Mesenchymal stem cell (in vitro differentiated cells and primary cell): Measurements from ENCODE around the gene MN1.

ENCODE experiments used
- DNase-seq: peaks from one replicate; pipeline ENCODE4 v3.0.0-alpha.2; 2013
- H2AFZ ChIP-seq: one replicate; pipeline ENCODE4 v1.6.1; 2013; ENCODE audit warnings: low read depth, mild to moderate bottlenecking, control low read depth, inconsistent platforms, low read length, moderate library complexity
- H2AK5ac ChIP-seq: 2 replicates; pipeline ENCODE4 v1.6.1; 2013; ENCODE audit warnings: low read length, moderate library complexity, mild to moderate bottlenecking, inconsistent platforms; ENCODE audit not compliant: severe bottlenecking
- H2BK120ac ChIP-seq: one replicate; pipeline ENCODE4 v1.6.1; 2013; ENCODE audit warnings: low read depth, mild to moderate bottlenecking, inconsistent platforms, low read length, moderate library complexity
- H2BK12ac ChIP-seq, 2 experiments: one replicate each; pipeline ENCODE4 v1.6.1; 2013; ENCODE audit warnings: inconsistent platforms in 2 of 2, low read length in 2 of 2, mild to moderate bottlenecking in 2 of 2, moderate library complexity in 2 of 2, control low read depth in 1 of 2
- H2BK15ac ChIP-seq: one replicate; pipeline ENCODE4 v1.6.1; 2013; ENCODE audit warnings: mild to moderate bottlenecking, low read depth, inconsistent platforms; ENCODE audit not compliant: poor library complexity, severe bottlenecking
- H2BK5ac ChIP-seq: 2 replicates; pipeline ENCODE4 v1.6.1; 2013; ENCODE audit warnings: low read depth, mild to moderate bottlenecking, low read length, control low read depth, inconsistent platforms; ENCODE audit not compliant: poor library complexity, severe bottlenecking
- H3K14ac ChIP-seq, 2 experiments: one replicate each; pipeline ENCODE4 v1.6.1; 2013; ENCODE audit warnings: inconsistent platforms in 2 of 2, low read length in 2 of 2, control low read depth in 1 of 2, mild to moderate bottlenecking in 1 of 2, moderate library complexity in 1 of 2
- H3K18ac ChIP-seq, 2 experiments: one replicate each; pipeline ENCODE4 v1.6.1; 2013; ENCODE audit warnings: inconsistent platforms in 2 of 2, low read length in 2 of 2, control low read depth in 1 of 2, low read depth in 1 of 2, mild to moderate bottlenecking in 1 of 2
- H3K23ac ChIP-seq, 2 experiments: one replicate each; pipeline ENCODE4 v1.6.1; 2013; ENCODE audit warnings: inconsistent platforms in 2 of 2, low read length in 2 of 2, mild to moderate bottlenecking in 2 of 2, moderate library complexity in 2 of 2, control low read depth in 1 of 2
- H3K27ac ChIP-seq: 2 replicates; pipeline ENCODE4 v1.5.1; 2013; ENCODE audit warnings: mild to moderate bottlenecking, moderate library complexity, low read length, control low read depth, inconsistent platforms; ENCODE audit not compliant: poor library complexity, severe bottlenecking
- H3K27me3 ChIP-seq, 2 experiments: 2 replicates each; pipeline versions ENCODE4 v1.6.1 to v1.7.0; 2013; ENCODE audit warnings: low read length in 2 of 2, mild to moderate bottlenecking in 2 of 2, moderate library complexity in 2 of 2, control low read depth in 1 of 2, inconsistent platforms in 1 of 2; ENCODE audit not compliant: control insufficient read depth in 1 of 2, insufficient read depth in 1 of 2
- H3K36me3 ChIP-seq, 2 experiments: 2 replicates each; pipeline versions ENCODE4 v1.6.1 to v1.7.0; 2013; ENCODE audit warnings: low read length in 2 of 2, control low read depth in 1 of 2, inconsistent platforms in 1 of 2, low read depth in 1 of 2, mild to moderate bottlenecking in 1 of 2; ENCODE audit not compliant: insufficient read depth in 2 of 2, control insufficient read depth in 1 of 2
- H3K4ac ChIP-seq, 2 experiments: one replicate each; pipeline ENCODE4 v1.6.1; 2013; ENCODE audit warnings: inconsistent platforms in 2 of 2, low read length in 2 of 2, mild to moderate bottlenecking in 2 of 2, moderate library complexity in 2 of 2, control low read depth in 1 of 2, low read depth in 1 of 2
- H3K4me1 ChIP-seq: 2 replicates; pipeline ENCODE4 v1.6.1; 2013; ENCODE audit warnings: low read depth, low read length, control low read depth; ENCODE audit not compliant: control insufficient read depth, insufficient read depth
- H3K4me2 ChIP-seq: 2 replicates; pipeline ENCODE4 v1.6.1; 2013; ENCODE audit warnings: low read length, mild to moderate bottlenecking, inconsistent platforms; ENCODE audit not compliant: poor library complexity, severe bottlenecking
- H3K4me3 ChIP-seq, 2 experiments: 2 replicates each; pipeline versions ENCODE4 v1.5.1 to v1.7.0; 2013; ENCODE audit warnings: low read length in 2 of 2, mild to moderate bottlenecking in 2 of 2, control low read depth in 1 of 2, low read depth in 1 of 2; ENCODE audit not compliant: insufficient read depth in 1 of 2
- H3K79me1 ChIP-seq: replicated peaks from 2 replicates; pipeline ENCODE4 v1.6.1; 2013; ENCODE audit warnings: mild to moderate bottlenecking, control low read depth, low read length, inconsistent platforms; ENCODE audit not compliant: poor library complexity, severe bottlenecking
- H3K9ac ChIP-seq: 2 replicates; pipeline ENCODE4 v1.7.0; 2013; ENCODE audit warnings: mild to moderate bottlenecking, low read length, moderate library complexity
- H3K9me3 ChIP-seq: 2 replicates; pipeline ENCODE4 v1.7.0; 2013; ENCODE audit warnings: mild to moderate bottlenecking, low read length; ENCODE audit not compliant: control insufficient read depth
- H4K8ac ChIP-seq: one replicate; pipeline ENCODE4 v1.6.1; 2013; ENCODE audit warnings: inconsistent platforms, mild to moderate bottlenecking, low read length, moderate library complexity
- H4K91ac ChIP-seq: one replicate; pipeline ENCODE4 v1.6.1; 2013; ENCODE audit warnings: mild to moderate bottlenecking, low read length, inconsistent platforms
- WGBS: methylation state at CpG from one replicate; pipeline ENCODE4 v1.1.7; 2013; ENCODE audit warnings: mixed read lengths; 5-methylcytosine and 5-hydroxymethylcytosine counted together

MN1 gene

GRCh38 chr22:27740202-27740748 lies 61.3 kb downstream of the MN1 start:
- Histone ChIP-seq H2AK5ac (no peak overlapping the region), H3K79me1 (no peaks in the 10 kb centered on the region), H4K8ac (no peak overlapping the region), H2BK5ac (no peak overlapping the region), H3K9ac (no peak overlapping the region), H2BK12ac (no peak overlapping the region), H3K4ac (no peak overlapping the region), H2BK15ac (no peak overlapping the region), H3K18ac (no peak overlapping the region), H3K14ac (no peak overlapping the region), H3K9me3 (peaks cover 6% of the 10 kb centered on the region), H3K23ac (no peak overlapping the region), H3K4me3 (no peak overlapping the region), H4K91ac (no peak overlapping the region), H3K27ac (no peak overlapping the region), H2AFZ (no peak overlapping the region), H3K36me3 (no peaks in the 10 kb centered on the region), H3K4me2 (no peak overlapping the region), H3K27me3 (peaks cover 0 to 9% of the 10 kb centered on the region in 2 experiments), H3K4me1 (no peaks in the 10 kb centered on the region), H2BK120ac (no peak overlapping the region)
- no peak for DNase-seq
- 85% methylated on average over 3 of the region's 3 CpGs for WGBS

GRCh38 chr22:27737521-27737920 lies 64.0 kb downstream of the MN1 start:
- no peaks in the 10 kb centered on the region for H3K79me1 ChIP-seq
- no peak overlapping the region for H3K18ac ChIP-seq
- no peaks in the 10 kb centered on the region for H3K36me3 ChIP-seq
- no peak overlapping the region for H3K4ac ChIP-seq
- H3K14ac ChIP-seq: no peak overlapping the region
- 92% methylated on average over 2 of the region's 4 CpGs for whole genome bisulfite sequencing
- H2AFZ ChIP-seq: no peak overlapping the region
- no peak overlapping the region for H3K9ac ChIP-seq
- no peak overlapping the region for H2BK120ac ChIP-seq
- no peak overlapping the region for H4K91ac ChIP-seq
- DNase-seq: no peak
- no peak overlapping the region for H3K23ac ChIP-seq
- peaks cover 6% of the 10 kb centered on the region for H3K9me3 ChIP-seq
- H3K4me3 ChIP-seq: no peak overlapping the region
- H4K8ac ChIP-seq: no peak overlapping the region
- no peaks in the 10 kb centered on the region for H3K4me1 ChIP-seq
- H2BK15ac ChIP-seq: no peak overlapping the region
- peaks cover 0 to 9% of the 10 kb centered on the region in 2 experiments for H3K27me3 ChIP-seq
- no peak overlapping the region for H2BK5ac ChIP-seq
- no peak overlapping the region for H2AK5ac ChIP-seq
- H3K27ac ChIP-seq: no peak overlapping the region
- no peak overlapping the region for H2BK12ac ChIP-seq
- no peak overlapping the region for H3K4me2 ChIP-seq

- Histone ChIP-seq H3K23ac (no peak overlapping the region), H3K18ac (no peak overlapping the region), H3K36me3 (no peaks in the 10 kb centered on the region), H2AFZ (no peak overlapping the region), H3K9me3 (peaks cover 6% of the 10 kb centered on the region), H2AK5ac (no peak overlapping the region), H3K14ac (no peak overlapping the region), H3K27ac (no peak overlapping the region), H4K8ac (no peak overlapping the region), H2BK15ac (no peak overlapping the region), H3K4me2 (no peak overlapping the region), H2BK120ac (no peak overlapping the region), H3K4me1 (peaks cover 1% of the 10 kb centered on the region), H3K79me1 (no peaks in the 10 kb centered on the region), H3K4ac (no peak overlapping the region), H3K27me3 (peaks cover 0 to 15% of the 10 kb centered on the region in 2 experiments), H2BK12ac (no peak overlapping the region), H2BK5ac (no peak overlapping the region), H3K9ac (no peak overlapping the region), H4K91ac (no peak overlapping the region), H3K4me3 (no peak overlapping the region)
- no peak for DNase-seq
- 83% methylated on average over 3 of the region's 4 CpGs for WGBS
Observed at GRCh38 chr22:27734066-27734465, 67.5 kb downstream of the MN1 start.

GRCh38 chr22:27732841-27733240 lies 68.7 kb downstream of the MN1 start:
- no peak overlapping the region for H3K27ac ChIP-seq
- H2BK5ac ChIP-seq: no peak overlapping the region
- no peaks in the 10 kb centered on the region for H3K36me3 ChIP-seq
- H3K27me3 ChIP-seq: peaks cover 0 to 15% of the 10 kb centered on the region in 2 experiments
- H2BK15ac ChIP-seq: no peak overlapping the region
- H3K23ac ChIP-seq: no peak overlapping the region
- no peak overlapping the region for H2BK12ac ChIP-seq
- H2AK5ac ChIP-seq: no peak overlapping the region
- H3K4ac ChIP-seq: no peak overlapping the region
- no peak overlapping the region for H2BK120ac ChIP-seq
- H3K9me3 ChIP-seq: peaks cover 6% of the 10 kb centered on the region
- no peak for DNase-seq
- no peaks in the 10 kb centered on the region for H3K79me1 ChIP-seq
- 88% methylated on average over 6 of the region's 6 CpGs for WGBS
- H3K4me2 ChIP-seq: no peak overlapping the region
- no peak overlapping the region for H3K18ac ChIP-seq
- H3K14ac ChIP-seq: no peak overlapping the region
- H4K8ac ChIP-seq: no peak overlapping the region
- H4K91ac ChIP-seq: no peak overlapping the region
- no peak overlapping the region for H3K4me3 ChIP-seq
- peaks cover 1% of the 10 kb centered on the region for H3K4me1 ChIP-seq
- no peak overlapping the region for H2AFZ ChIP-seq
- no peak overlapping the region for H3K9ac ChIP-seq
